ENCODE measurements around the gene IL5RA.

The IL5RA gene

DNA sequence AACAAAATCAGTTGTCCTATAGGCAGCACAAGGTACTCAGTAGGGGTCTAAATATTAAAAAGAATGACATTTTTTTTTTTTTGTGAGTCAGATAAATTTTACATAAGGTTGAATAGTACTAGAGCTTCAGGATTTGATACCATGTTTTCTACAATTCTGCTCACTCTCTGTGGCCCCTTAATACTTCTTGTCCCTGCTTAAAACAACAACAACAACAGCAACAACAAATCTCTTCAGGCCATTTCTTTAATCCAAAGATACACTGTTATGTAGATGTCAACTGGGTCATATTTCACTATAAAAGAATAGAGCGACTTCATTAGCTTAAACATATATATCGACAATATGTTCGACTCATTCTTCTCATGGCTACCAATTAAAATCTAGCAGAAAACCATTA lies 3.0 kb downstream of the IL5RA start:
- FAIRE-seq = no peak

DNA sequence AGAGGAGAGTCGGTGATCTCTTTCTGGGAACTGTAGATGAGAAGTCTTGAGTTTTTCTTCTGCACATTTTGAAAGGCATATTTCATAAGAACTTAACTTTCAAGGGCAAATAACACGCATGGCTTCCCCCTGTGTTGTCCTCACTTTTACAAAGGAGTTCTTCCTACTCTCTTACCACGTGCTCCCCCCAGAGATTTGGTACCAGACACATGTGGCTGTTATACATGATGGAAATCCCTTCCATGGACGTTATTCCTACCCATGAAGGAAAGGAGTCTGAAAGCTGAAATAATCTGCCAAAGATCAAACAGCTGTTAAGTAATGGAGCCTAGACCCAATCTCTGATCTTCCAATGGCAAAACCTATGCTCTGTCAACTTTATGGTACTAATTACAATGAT lies 4.4 kb downstream of the IL5RA start:
- no peak for FAIRE-seq

DNA sequence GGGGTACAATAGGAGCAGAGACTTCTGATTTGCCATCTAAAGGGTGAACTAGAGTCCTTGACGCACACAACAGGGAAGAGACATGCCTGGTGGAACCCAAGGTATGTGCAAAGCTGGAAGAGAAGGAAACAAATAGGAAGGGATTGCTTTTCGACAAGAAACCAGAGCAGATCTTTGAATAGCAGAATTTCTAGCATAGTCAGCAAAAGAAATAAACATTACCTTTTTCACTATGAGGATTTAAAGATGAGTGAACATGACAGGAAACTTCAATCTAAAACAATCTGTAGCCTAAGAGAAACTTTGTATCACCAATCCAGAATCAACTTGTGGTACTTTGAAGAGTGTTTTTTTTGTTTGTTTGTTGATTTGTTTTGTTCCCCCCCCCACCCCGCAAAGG lies 4.9 kb downstream of the IL5RA start:
- no peak for FAIRE-seq

DNA sequence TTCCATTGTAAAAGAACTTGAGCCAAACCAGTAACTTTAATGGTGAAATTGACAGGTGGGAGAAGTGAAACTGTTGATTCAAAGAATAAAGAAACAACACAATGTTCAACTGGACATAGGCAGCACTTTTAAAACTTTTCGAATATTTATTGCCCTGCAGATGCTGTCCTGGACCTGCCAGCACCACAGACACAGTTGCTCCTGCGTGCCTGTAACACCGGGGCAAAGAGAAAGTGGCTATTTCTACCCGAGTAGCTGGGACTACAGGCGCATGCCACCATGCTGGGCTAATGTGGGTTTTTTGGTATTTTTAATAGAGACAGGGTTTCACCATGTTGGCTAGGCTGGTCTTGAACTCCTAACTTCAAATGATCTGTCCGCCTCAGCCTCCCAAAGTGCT lies 7.4 kb downstream of the IL5RA start:
- no peak for FAIRE-seq

DNA sequence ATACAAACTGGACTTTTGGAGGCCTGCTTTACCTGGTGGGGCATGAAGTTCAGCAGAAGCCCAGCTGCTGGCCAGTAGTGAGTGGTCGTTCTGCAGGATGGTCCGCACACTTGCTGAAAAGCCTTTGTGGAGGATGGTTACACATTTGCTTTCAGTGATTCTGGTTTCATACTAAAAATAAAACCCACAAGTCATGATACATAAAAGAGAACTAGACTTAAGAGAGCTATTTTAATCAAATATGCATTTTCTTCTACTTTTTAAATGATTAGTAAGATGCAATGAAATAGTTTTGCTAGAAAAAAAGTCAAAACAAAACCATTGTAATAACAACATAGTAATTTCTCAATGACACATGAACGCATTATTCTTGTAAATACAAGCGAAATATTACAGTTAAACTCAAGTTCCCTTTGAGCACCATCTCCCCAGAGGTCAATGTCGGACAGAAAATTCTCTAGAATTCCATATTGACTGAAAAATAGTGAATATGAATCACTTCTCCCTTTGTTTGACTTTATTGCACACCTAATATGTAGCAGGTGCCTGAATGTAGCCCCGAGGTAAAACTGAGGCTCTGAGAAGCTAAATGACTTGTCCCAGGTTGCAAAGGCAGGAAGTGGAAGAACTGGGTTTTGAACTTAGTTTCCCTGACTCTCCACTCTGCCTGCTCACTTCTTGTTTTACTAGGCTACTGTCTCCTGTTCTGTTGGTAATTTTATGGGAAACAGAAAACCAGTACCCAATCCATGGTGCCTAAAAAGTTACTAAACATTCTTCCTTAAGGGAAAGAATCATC lies 8.3 kb downstream of the IL5RA start:
- FAIRE-seq = no peak

DNA sequence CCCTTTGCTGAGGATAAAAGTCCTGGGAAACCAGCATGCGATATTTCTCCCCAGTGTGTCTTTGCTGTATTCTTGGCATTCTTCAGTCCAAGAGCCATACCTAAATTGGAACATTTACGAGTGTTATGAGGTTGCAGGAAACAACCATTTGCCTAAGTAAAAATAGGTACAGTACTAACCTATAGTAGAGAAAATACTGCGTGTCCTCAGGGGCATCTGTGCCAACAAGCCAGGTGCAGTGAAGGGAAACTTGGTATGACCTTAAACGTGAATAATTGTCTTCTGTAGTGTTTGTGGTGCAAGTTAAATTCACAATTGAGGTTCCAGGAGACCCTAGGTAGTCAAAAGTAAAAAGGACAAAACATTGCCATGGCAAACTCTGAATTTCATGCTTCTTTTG lies 12.2 kb downstream of the IL5RA start:
- FAIRE-seq = no peak

DNA sequence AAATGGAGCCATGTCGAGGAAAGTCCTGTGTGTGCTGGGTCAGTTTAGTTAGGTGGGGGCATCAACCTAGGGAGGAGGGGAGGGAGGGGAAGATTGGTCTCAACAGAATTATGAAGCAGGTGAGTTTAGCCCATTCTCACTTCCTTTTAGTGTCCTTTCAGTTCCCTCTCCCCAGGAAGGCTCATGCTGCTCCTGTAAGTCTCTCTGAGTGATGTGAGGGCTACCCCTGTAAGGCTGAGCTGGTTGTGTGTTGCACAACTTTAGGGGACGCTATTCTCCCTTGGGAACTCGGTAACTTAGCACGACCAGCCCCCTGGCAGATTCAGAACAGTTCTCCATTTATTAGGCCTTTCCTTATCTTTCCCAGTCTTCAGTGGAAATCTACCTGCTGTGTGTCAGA lies 21.2 kb downstream of the IL5RA start:
- FAIRE-seq = no peak

DNA sequence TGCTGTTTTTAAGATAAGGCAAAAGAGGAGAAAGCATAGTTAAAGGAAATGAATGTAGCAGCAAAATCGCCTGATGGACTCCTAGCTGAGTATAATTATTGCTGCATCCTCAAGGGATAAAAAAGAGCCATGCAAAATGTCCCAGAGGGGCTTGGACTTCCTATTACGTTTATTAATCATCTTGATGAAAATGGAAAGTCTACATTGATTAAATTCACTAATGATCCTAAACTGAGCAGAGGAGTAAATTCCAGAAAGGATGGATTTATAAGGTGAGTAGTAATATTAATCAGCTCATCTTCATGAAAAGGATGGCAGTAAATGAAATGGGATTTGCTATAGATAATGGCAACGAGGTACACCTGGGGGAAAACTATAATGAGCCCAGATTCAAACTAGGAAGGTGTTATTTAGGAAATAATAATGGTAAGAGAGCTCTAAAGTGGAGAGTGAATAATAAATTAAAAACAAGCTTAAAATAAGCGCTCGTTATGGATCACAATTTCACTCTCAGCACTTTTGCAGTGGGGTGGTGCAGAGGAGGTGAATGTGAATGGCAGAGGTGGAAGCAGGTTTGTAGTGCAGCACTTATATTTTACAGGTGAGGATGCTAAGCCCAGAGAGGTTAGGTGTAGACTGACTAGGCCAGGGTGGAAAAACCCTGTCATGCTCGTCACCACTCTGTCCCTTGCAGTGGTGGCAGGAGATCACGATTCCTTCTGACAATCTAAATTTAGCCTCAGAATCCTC lies 22.3 kb downstream of the IL5RA start:
- FAIRE-seq = no peak

DNA sequence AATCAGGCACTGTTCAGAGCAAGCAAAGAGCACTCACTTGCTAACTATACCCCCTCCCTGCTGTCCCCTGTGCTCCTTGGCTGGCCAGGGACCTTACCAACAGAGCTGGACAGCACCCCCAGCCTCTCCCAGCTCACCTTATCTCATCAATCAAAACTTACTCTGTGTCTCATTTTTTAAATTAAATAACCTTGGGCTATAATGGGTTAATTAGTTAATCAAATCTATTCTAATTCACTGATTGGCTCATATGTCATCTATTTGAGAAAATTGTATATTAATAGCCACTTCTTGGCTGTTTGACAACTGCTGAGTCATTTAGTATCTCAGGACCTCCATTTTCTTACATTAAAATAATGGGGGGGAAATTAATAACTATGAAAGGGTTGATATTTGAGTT lies 22.9 kb downstream of the IL5RA start:
- no peak for FAIRE-seq

DNA sequence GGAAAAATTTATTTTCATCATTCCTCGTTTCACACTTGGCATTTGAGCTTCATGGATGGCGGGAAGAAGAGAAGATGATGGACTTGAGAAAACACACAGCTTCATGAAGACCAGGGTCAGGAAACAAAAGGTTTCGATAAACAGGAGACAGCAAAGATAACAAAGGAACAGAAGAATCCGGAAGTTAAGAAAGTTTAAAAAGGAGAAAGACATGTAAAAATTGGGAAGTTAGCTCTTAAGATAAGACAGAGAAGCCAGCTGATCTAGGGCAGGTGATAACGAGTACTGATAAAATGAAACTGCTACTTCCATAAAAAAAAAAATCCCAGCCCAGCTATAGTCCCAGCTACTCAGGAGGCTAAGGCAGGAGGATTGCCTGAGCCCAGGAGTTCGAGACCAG lies 23.9 kb downstream of the IL5RA start:
- FAIRE-seq = no peak

DNA sequence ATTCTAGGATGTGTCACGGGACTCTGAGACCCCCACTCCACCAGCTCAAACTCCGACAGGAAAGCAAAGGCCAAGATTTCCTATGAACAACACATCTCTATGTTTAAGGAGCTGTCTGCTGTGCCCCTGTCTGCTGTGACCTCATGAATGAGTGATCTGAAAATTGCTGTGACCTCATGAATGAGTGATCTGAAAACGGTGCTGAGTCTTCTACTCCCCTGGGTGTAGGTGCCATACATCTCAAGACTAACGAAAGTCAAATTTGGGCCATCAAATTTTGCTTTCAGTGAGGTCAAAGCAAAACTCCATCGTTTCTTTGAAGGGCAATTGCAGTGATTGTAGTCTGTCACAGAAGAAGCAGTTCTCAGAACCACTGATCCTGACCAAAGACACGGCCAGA lies 24.4 kb downstream of the IL5RA start:
- FAIRE-seq = no peak

DNA sequence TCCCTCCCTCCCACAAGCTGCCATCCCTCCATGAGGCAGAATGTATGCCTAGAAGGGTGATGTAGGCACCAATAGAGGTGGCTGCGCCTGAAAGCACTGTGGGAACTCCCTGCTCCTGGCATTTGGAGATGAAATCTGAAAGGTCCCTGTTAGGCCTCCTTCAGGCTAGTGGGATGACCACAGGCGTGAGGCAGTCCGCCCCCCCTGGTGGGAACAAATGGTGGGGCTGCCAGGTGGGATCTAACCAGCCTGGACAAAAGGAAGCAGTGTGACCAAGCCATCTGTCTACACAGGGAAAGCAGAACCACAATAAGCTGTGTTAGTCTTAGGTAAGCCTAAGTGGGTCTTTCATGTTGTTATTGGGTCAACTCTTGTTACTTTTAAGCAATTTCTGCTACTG lies 25.3 kb downstream of the IL5RA start:
- FAIRE-seq = no peak

DNA sequence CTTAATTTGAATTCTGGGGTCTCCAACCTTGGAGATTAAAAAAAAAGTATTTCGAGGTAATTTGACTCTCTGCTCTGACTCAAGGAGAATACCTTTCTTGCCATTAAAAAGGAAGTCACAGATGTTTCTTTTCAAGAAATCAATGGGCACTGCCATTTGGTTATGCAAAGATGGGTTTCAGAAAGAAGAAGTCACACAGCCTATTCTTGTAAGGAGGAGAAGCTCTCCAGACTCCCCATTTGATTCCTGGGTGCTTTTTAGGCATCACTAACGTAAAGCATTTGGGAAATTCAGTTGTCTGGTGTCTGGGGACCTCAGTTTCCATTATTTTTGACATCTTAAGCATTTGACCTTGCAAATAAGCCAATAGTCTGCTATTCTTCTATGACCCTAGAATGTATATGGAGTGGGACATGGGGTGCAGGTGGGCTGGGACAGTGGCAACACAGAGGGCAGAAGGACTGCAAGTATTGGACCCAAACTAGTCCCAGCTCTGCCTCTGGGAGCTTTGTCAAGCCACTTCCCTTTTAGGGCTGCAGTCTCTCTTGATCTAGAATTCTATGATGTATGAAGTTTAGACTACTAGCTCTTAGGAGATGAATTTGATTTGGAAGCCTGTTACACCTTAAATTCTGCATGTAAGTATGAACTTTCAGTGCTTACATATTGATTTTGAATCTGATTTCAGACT lies 27.8 kb downstream of the IL5RA start:
- FAIRE-seq = no peak

DNA sequence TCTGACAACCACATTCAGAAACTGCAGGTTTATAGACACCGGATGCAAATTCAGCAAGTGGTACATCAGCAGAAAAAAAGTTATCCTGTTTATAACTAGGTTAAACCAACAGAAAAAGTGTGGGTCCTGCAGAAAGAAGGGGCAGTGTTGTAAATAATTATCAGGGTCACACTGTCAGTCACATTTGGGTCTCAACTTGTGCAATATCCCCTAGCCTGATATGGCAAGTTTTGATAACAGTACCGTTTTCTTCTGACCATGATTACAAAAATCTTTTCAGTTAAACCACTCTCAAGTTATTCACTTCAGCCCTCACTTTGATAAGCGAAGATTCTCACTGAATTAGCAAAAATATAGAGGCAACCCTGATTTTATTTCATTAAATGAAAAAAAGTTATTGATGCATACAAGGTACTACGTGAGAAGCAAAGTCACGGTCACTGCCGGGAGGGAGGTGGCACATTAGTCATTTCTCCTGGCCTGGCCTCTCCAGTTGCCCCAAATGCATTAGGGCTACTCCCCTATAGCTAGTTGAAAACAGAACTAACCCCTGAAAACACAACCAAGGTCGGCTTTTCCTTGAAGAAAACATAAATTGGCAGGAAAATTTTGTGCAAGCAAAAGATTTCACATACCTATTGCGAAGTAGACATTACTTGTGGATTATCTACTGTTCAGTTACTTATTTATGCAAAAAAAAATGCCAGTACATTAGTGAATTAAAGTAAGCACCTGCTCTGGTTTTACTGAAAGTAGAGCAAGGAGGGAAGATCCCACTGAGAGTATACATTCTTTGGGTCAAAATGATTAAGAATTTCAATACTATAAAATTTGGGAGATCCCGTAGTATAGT lies 28.6 kb downstream of the IL5RA start:
- no peak for FAIRE-seq

DNA sequence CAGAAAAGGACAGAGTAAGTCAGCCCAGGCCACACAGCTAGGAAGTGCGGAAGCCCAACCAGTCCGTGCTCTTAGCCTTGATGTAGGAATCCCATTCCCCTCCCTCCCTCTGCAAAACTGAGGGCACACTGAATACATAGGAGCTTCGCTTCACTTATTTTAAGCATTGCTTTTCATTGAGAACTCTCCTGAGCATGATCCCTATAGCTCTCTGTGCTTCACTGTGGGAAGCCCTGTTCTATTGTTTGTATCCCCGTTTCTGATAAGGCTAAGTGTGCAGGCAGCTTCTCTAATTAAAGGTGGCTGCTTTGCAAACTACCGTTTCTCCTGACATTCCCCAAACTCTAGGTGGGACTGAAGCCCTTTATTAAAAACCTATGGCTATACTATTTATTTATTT lies 29.9 kb downstream of the IL5RA start:
- no peak for FAIRE-seq

DNA sequence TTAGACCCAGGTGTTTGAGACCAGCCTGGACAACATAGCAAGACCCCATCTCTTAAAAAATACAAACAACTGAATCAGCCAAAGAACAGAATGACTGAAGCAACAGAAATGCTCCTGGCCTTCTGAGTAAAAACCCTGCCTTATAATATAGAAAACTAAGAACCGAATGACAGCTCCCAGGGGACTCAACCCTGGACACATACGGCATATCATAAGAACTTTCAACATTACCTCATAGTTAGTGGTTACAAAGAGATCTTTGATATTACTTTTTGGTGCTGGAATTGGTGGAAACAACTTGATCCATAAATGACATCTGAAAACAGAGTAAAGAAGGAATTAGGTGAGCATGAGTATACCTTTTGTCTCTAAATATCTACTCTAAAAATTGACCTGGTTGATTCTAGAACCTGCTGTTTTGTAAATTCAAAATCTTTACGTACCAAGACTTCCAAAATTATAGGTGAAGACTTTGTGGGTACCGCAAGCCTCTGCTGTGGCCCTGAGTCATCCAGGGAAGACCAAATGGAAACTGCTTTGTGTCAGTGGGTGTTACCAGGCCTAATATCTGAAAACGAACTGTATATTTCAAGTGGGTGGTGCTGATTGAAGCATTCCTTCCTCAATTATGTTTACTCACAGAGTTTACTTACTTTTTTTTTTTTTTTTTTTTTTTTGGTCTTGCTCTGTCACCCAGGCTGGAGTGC lies 35.5 kb downstream of the IL5RA start:
- FAIRE-seq = no peak

DNA sequence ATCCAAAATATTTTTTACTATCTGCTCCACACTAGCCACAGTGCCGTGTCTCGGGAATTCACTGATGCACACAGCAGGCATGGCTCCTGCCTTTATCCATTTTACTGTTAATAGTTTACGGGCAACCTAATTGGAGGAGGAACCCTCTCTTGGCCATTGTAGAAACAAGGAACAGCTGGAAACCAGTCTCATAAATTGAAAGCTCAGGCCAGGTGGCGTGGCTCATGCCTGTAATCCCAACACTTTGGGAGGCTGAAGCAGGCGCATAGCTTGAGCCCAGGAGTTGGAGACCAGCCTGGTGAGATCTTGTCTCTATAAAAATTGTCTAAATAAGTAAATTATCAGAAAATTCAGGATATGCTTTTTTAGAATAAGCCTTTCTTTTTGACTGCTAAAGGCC lies 39.0 kb downstream of the IL5RA start:
- no peak for FAIRE-seq

DNA sequence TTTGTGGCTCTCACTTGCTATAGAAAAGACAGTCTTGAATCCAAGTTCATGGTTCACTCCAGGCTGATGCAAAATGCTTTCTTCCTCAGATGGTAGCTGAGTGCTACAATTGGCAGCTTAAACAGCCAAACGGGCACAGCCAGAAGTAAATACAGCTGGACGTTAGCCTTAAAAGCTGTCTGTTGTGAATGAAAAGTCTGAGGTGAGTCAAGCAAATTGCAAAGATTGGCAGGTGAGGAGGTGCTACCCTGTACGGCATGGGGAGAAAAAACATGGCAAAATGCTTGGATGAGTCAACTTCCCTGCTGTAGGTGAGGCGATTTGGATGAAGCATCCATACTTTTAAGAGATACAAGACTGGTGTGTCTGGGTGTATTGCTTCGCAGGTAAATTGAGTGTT lies 40.5 kb downstream of the IL5RA start:
- no peak for FAIRE-seq

DNA sequence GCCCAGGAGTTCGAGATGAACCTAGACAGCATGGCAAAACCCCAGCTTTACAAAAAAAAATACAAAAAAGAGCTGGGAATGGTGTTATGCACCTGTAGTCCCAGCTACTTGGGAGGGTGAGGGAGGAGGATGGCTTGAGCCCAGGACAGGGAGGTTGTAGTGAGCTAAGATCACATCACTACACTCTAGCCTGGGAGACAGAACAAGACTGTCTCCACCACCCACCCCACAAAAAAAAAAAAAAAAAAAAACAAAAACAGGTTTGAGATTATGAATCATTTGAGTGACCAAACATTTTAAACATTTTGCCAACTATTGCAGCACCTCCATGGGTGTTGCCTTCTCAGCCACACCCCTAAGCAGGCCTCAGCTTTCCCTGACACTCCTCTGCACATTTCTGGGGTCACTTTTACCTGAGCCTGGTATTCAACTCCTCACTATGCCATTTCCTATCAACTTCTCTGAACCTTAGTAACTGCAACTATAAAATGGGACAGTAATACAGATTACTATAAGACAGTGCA lies 41.8 kb downstream of the IL5RA start:
- FAIRE-seq = no peak

DNA sequence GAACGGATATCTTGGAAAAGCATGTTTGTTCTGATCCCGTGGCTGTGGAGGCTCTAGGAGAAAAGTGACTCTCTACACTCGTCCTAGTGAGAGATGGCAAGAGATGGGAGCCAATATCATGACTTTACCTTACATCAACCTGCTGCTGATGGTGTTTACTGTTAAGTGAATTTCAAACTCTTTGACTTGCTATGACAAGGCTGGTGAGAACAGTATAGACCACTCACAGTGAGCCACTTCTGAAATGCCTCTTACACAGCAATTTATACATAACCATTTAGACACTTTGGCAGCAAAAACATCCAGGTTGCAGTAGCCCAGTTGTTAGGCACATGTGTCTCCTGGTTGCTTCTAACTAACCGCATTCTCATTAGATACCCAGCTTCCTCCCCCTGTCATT lies 43.3 kb downstream of the IL5RA start:
- no peak for FAIRE-seq

DNA sequence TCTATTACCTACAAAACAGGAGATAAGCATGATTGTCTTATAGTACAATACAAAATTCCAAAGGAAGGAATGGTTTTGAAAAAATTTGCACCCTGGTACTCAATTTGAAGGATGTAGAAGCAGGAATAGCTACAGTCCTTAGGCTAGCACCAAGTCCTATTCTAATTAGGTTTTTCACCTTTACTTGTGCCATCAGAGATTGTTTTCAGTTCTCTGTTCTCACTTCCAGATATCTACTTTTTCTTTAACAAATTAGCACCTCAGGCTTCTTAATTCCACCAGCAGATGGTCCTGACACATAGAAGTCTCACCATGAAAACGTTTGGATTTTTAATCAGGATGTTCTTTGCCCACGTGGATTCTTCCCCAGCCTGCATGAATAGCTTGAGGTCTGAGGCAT lies 43.8 kb downstream of the IL5RA start:
- no peak for FAIRE-seq

DNA sequence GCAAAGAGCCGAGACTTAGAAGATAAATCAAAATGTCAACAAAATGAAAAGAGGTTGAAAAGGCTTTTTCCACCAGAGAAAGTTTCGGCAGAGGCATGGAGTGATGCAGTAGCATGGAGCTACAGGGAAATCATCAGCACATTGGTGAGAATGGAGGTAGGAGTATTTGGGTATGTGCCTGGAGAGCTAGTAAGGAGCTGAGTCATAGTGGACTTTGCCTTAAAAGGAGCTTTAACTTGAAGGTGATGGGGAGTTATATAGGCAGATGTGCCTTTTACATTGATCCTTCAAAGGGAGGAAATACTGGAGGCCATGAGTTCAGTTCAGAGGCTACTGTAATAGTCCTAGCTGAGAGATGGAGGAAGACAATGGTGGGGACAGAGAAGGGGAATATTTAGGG lies 44.3 kb downstream of the IL5RA start:
- no peak for FAIRE-seq
